Activated naive CD4-positive, alpha-beta T cell treated with anti-CD3 and anti-CD28 coated beads, Interleukin-2, amount 50 U/mL, for 72 hours (primary cell): ENCODE measurements around the gene SLC45A1. TPM values are rescaled to one million over a fixed set of nuclear protein-coding genes. Genes with fewer than 3 reads are reported as not detected.

Source experiments
- ATAC-seq, 2 donors: fragments of 150-1000 bp; cut with Tn5 transposase; 2 replicates each; pipeline ENCODE4 v1.10.0; 2021; ENCODE audit warnings: mild to moderate bottlenecking in 2 of 2, moderate library complexity in 2 of 2
- DNase-seq, 2 donors: peaks; one replicate each; pipeline ENCODE4 v3.0.0; 2021 to 2022; ENCODE audit warnings: low spot score in 2 of 2
- H3K27ac Mint-ChIP-seq, 2 donors: one replicate each; pipeline ENCODE4 v1.8.0; 2022; ENCODE audit warnings: mild to moderate bottlenecking in 2 of 2, mixed read lengths in 2 of 2
- H3K36me3 Mint-ChIP-seq, 2 donors: one replicate each; pipeline ENCODE4 v1.8.0; 2022; ENCODE audit warnings: mixed read lengths in 2 of 2
- H3K9me3 Mint-ChIP-seq, 2 donors: one replicate each; pipeline ENCODE4 v1.8.0; 2022; ENCODE audit warnings: mixed read lengths in 2 of 2
- total RNA-seq, 2 donors: library from RNA; stranded (reverse); gene quantifications; one replicate each; pipeline ENCODE4 v1.2.3, GENCODE V29; 2022

The SLC45A1 gene
- total RNA-seq, 2 donors from 2014 or later = 0.20 to 0.43 TPM

DNA sequence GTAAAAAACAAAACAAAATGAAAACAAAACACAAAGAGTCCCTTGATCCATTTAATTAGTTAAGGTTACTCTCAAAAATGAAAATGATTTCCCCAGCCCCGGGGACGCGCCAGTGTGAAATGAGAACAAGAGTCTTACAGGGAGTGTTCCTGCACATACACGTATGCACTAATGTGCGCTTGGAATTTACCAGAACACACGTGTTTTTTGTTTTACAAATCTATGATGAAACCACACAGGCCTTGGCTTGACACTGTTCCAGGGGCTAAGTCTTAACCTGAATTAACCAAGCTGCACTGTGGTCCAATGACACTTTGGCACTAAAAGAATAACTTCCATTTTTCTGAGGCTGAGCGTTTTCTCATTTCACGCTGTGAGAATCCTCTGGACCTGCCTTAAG, 63.7 kb downstream of the SLC45A1 start:
- DNase-seq (no peak), ATAC-seq (no peak)
- Mint-ChIP-seq H3K9me3 (no peaks in the 10 kb centered on the region), H3K27ac (no peak overlapping the region), H3K36me3 (peaks cover 0 to 22% of the 10 kb centered on the region in 2 donors)

- Mint-ChIP-seq H3K27ac (no peak overlapping the region), H3K9me3 (no peaks in the 10 kb centered on the region), H3K36me3 (peaks cover 0 to 22% of the 10 kb centered on the region in 2 donors)
- no peak for ATAC-seq
- no peak for DNase-seq
Observed at GRCh38 chr1:8382051-8382505, 64.2 kb downstream of the SLC45A1 start.

DNA sequence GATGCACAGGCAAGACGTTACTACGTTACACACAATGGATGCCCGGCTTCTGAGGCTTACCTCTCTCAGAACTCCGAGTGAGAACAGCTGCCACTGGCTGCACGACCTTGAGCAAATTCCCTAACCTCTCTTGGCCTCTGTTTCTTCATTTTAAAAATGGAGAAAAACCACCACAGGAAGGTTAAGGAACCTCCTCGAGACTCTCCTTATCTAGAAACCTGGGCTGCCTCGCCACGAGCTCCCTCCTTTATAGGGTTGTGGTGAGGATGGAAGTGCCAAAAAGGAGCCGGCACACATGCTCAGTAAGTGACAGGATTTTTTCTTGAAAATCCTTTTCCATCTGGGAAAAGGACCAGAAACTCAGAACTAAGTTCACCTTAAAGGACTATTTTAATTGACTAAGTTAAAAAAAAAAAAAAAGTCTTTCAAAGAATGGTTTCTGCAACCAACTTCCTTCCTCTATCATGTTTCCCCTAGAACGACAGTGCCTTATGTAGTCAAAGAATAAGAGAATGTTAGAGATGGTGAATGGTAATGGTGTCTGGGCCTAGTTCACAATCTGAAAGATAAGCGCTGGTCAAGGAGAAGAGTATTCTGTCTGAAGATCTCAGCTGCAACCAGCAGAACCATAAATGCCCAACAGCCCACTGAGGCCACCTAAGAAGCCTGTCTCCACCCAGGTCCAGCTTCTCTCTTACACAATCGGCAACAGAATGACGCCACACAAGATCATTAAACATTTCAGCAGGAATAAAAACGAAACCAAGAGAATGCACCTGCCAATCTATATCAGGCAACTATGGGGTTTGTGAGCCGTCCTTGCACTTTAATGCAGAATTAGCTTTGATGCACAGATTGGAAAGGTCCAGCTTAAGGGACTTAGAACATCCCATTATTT, 64.9 kb downstream of the SLC45A1 start:
- Mint-ChIP-seq H3K9me3 (no peaks in the 10 kb centered on the region), H3K36me3 (peaks cover 0 to 16% of the 10 kb centered on the region in 2 donors), H3K27ac (peak overlapping the region; percentile 13 to 47)
- no peak for DNase-seq
- peak in 1 of 2 donors; percentile 37 for ATAC-seq

DNA sequence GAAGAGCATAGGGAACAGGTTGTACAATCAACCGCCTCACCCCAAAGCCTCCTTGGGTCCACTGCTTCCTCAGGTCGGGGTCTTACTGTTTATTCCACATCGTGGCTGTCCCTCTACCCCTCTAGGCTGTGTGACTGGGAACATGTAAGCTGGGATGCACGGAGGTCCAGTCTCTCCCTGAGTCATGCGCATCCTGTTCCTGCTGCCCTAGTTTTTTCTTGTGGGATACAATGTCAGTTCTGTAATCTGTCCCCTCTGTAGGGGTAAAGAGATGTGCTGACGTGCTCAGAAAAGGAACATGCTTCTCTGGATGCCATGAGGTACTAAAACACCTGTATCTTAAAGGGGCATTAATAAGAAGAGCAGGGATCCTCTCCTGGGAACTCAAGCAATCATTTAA, 66.2 kb downstream of the SLC45A1 start:
- H3K27ac Mint-ChIP-seq = peak overlapping the region; percentile 14 to 79
- no peak for DNase-seq

GRCh38 chr1:8384577-8384976, 66.7 kb downstream of the SLC45A1 start:
- DNase-seq = no peak
- Mint-ChIP-seq H3K9me3 (no peaks in the 10 kb centered on the region), H3K27ac (peak overlapping the region; percentile 14 to 41), H3K36me3 (peaks cover 0 to 16% of the 10 kb centered on the region in 2 donors)
- ATAC-seq = peak in 1 of 2 donors; percentile 55

More for the DNA sequence above, 66.2 kb downstream of the SLC45A1 start:
- Mint-ChIP-seq H3K9me3 (no peaks in the 10 kb centered on the region), H3K36me3 (peaks cover 0 to 12% of the 10 kb centered on the region in 2 donors)
- ATAC-seq = peak in 1 of 2 donors; percentile 7

DNA sequence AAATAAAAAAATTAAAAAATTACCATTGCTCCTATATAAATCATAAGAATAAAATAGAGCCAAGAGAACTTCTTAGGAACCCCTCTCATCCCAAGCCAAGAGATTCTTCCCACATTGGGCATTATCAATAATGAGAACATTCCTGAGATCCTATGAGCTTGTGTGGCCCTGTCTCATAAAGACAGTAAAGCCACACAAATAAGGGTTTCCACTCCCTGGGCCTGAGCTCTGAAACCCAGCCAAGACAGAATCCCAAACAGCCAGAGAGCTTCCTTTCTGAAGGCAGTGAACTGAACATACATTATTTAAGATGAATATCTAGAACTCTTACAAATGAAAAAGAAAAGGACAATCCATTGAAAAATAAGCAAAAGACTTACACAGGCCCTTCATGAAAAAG, 68.3 kb downstream of the SLC45A1 start:
- ATAC-seq (no peak), DNase-seq (no peak)
- Mint-ChIP-seq H3K9me3 (no peaks in the 10 kb centered on the region), H3K27ac (no peak overlapping the region), H3K36me3 (peaks cover 7 to 27% of the 10 kb centered on the region in 2 donors)

GRCh38 chr1:8388732-8389562, 71.0 kb downstream of the SLC45A1 start:
- peaks cover 7 to 37% of the 10 kb centered on the region in 2 donors for H3K36me3 Mint-ChIP-seq
- no peaks in the 10 kb centered on the region for H3K9me3 Mint-ChIP-seq
- ATAC-seq (no peak), DNase-seq (no peak)
- peak overlapping the region in 1 of 2 donors; percentile 37 for H3K27ac Mint-ChIP-seq

DNA sequence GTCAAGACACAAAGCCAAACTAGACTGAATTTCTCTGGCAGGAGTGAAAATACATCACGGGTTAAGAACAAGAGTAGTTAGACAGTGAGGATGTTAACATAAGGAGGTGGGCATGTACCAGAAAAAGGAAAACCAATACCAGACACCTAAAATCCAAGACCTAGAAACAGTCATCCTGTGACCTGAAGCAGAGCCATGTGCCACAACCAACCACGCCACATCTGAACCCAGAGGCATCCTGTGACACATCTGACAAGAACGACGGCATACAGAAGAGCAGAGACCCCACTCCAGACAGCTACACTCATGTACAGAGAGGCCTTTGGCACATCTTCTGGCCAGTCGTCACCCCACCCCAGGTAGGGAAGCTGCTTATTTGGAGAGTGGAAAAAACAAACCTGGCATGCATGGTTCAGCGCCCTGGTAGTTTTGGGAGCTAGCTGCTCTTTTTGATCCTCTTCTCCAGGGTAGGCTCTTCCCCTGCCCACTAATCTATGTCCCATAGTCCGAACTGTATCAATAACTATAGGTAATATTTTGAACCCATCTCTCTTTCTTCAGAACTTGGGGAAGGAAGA, 72.1 kb downstream of the SLC45A1 start:
- Mint-ChIP-seq H3K9me3 (no peaks in the 10 kb centered on the region), H3K36me3 (peaks cover 7 to 42% of the 10 kb centered on the region in 2 donors), H3K27ac (peak overlapping the region; percentile 31 to 85)
- peak; percentile 92 to 94 for ATAC-seq
- DNase-seq = peak in 1 of 2 donors; percentile 43

GRCh38 chr1:8390707-8391106, 72.8 kb downstream of the SLC45A1 start:
- H3K9me3 Mint-ChIP-seq = no peaks in the 10 kb centered on the region
- peaks cover 12 to 49% of the 10 kb centered on the region in 2 donors for H3K36me3 Mint-ChIP-seq
- H3K27ac Mint-ChIP-seq = peak overlapping the region; percentile 23 to 85
- no peak for DNase-seq
- no peak for ATAC-seq

GRCh38 chr1:8392522-8392921, 74.6 kb downstream of the SLC45A1 start:
- H3K27ac Mint-ChIP-seq = peak overlapping the region in 1 of 2 donors; percentile 69
- no peaks in the 10 kb centered on the region for H3K9me3 Mint-ChIP-seq
- DNase-seq (no peak), ATAC-seq (no peak)
- H3K36me3 Mint-ChIP-seq = peaks cover 14 to 57% of the 10 kb centered on the region in 2 donors
